ENCODE data around the gene DGLUCY. TPM values are rescaled to one million over a fixed set of nuclear protein-coding genes. Genes with fewer than 3 reads are reported as not detected.

The DGLUCY gene
- total RNA-seq, 4 donors from 2014 or later: 30.7 to 56.5 (median 38.9) TPM

DNA sequence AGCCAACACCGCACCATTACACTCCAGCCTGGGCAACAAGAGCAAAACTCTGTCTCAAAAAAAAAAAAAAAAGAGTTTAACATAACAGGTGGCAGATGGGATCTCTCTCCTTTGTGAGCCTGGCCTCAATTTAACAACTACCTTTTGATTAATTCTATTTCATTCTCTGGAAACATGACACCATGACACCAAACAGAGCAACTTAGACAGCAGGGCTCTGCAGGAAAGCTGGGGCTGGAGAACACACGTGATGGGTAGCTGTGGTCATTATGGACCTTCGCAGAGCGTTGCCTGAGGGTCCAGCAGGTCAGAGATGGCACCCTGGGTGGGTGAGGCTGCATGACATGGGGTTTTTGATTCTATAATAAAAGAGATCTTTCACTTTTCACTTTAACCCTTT is 1.7 kb upstream of the DGLUCY start:
- TF ChIP-seq, protein P1, sequence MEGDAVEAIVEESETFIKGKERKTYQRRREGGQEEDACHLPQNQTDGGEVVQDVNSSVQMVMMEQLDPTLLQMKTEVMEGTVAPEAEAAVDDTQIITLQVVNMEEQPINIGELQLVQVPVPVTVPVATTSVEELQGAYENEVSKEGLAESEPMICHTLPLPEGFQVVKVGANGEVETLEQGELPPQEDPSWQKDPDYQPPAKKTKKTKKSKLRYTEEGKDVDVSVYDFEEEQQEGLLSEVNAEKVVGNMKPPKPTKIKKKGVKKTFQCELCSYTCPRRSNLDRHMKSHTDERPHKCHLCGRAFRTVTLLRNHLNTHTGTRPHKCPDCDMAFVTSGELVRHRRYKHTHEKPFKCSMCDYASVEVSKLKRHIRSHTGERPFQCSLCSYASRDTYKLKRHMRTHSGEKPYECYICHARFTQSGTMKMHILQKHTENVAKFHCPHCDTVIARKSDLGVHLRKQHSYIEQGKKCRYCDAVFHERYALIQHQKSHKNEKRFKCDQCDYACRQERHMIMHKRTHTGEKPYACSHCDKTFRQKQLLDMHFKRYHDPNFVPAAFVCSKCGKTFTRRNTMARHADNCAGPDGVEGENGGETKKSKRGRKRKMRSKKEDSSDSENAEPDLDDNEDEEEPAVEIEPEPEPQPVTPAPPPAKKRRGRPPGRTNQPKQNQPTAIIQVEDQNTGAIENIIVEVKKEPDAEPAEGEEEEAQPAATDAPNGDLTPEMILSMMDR (IDR thresholded peaks at IDR 0.05; ENCODE audit: low read depth): no peak

DNA sequence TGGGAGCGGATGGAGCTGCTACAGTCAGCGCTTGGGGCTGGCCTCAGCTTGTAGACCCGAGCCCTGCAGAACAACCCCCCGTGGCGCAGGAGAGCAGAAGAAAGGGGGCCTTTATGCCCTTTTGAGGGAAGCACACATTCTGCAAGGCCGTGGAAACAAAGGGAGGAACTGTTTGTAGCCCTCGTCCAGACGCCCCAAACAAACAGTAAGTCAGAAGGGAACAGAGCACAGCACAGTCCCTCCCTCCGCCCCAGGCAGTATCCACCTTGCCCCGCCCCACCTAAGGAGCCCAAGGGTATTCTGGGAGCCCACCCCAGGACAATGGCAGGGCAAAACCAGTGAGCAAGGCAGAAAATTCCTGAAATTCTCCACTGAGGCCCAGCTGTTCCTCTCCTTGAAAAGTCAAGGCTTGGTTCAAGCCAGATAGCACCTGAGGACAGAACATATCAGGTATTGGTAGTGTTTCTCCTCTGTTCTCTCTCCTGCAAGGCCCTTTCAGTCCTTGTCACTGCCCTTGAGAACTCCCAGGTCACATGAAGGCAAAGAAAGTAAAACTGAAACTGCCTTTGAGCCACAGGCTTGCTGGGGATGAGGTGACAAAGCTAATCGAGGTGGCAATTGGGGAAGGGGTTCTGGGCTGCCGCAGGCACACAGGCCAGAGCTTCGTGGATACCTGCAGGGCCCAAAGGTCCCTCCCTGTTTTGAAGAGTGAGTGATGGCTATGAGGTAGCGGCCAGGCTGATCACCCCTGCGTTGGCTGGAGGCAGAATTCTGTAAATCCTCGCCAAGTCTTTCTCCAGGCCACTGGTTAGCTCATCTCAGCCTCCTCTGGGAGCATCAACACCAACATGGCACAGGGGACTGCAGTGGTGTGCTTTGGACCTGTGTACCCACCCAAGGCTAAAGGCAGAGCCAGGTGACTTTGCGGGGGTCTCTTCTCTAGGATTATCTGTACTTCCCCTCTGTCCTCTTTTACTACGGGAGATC is 499 bp downstream of the DGLUCY start:
- TF ChIP-seq, protein P1 (IDR thresholded peaks at IDR 0.05; ENCODE audit: low read depth): no peak

DNA sequence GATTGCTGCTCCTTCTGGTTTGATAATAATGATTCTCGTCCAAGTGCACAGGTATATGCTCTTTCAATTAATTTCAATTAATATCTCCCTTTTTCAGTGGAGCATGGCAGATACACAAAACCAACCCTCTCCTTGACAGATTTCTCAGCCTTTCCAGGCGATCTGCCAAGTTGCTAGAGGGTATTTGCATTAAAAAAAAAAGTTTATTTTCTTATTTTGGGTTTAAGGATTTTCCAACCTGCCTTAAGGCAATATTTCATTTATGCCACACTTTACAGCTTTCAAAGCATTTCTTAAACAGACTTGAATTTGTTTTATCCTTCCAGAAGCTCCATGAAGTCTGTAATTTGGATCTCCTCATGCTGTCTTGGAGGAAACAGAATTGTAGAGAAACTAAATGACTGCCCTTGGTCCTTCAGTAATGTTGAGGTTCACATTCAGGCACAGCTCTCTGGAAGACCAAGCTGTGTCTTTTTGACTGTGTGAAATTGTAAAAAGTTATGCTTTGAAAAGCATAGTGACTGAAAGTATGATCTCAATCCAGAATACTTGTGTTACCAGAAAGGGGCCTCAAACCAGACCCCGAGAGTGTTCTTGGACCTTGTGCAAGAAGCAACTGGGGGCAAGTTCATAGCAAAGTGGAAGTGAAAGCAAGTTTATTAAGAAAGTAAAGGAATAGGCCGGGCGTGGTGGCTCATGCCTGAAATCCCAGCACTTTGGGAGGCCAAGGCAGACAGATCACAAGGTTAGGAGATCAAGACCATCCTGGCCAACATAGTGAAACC is 2.3 kb downstream of the DGLUCY start:
- TF ChIP-seq, protein P1 (IDR thresholded peaks at IDR 0.05; ENCODE audit: low read depth): no peak

DNA sequence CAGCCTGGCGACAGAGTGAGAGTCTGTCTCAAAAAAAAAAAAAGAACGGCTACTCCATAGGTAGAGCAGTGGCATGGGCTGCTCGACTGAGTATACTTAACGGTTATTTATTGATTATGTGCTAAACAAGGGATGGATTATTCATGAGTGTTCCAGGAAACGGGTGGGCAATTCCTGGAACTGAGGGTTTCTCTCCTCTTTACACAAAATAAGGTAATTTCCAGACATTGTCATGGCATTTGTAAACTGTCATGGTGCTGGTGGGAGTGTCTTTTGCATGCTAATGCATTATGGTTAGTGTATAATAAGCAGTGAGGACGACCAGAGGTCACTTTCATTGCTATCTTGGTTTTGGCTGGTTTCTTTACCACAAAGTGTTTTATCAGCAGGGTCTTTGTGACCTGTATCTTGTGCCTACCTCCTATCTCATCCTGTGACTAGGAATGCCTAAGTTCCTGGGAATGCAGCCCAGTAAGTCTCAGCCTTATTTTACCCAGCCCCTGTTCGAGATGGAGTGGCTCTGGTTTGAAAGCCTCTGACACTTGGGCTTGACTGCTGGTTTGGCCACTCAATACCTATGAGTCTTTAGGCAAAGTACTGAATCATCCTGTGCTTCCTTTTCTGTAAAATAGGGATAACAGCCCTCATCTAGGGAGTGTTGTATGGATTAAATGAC is 3.2 kb downstream of the DGLUCY start:
- TF ChIP-seq, protein P1 (IDR thresholded peaks at IDR 0.05; ENCODE audit: low read depth): no peak

DNA sequence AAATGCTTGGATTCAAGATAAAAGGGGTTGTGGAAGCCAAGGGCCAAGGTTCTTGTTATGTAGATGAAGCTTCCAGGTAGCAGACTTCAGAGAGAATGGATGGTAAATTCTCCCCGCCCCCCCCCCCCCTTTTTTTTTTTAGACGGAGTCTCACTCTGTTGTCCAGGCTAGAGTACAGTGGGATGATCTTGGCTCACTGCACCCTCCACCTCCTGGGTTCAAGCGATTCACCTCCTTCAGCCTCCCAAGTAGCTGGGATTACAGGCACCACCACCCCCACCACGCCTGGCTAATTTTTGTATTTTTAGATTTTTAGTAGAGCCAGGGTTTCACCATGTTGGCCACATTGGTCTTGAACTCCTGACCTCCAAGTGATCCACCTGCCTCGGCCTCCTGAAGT is 4.1 kb downstream of the DGLUCY start:
- TF ChIP-seq, protein P1 (IDR thresholded peaks at IDR 0.05; ENCODE audit: low read depth): no peak

DNA sequence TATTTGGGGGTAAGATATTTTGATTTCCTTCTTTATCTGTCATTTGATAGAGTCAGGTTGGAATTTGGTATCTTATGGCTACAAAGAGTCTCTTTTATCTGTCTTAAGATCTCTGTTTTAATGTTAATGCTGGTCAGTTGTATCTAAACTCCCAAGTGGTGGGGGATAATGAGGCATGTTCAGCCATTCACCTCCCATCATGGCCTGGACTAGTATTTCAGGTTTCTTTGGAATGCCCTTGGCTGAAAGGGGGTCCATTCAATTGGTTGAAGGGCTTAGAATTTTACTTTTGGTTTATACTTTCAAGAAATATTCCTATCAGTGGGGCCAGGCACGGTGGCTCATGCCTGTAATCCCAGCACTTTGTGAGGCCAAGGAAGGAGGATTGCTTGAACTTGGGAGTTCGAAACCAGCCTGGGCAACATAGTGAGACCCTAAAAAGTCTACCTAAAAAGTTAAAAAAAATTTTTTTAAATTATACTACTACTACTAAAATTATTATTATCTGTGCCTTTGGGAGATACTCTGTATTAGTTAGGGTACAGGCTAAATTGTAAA is 4.7 kb downstream of the DGLUCY start:
- TF ChIP-seq, protein P1 (IDR thresholded peaks at IDR 0.05; ENCODE audit: low read depth): no peak
